Measurements from ENCODE around the gene HSPBP1.

- TF ChIP-seq CTCF (IDR thresholded peaks at IDR 0.05) (no peak), ZFX (IDR thresholded peaks at IDR 0.05; ENCODE audit: borderline replicate concordance) (no peak)
Observed at GRCh38 chr19:55319785-55320184, 39.9 kb upstream of the HSPBP1 start.

Data from 22Rv1 (cell line).